Measurements from ENCODE around the gene ADPRHL1.
A peak's percentile ranks its signal among the peaks of the same experiment; 100 is the strongest.
"Not testable (repeated sequence)": the region's sequence is repeated elsewhere in the genome, so short reads cannot be mapped to it uniquely, and the experiment has no call there.

ADPRHL1 gene

DNA sequence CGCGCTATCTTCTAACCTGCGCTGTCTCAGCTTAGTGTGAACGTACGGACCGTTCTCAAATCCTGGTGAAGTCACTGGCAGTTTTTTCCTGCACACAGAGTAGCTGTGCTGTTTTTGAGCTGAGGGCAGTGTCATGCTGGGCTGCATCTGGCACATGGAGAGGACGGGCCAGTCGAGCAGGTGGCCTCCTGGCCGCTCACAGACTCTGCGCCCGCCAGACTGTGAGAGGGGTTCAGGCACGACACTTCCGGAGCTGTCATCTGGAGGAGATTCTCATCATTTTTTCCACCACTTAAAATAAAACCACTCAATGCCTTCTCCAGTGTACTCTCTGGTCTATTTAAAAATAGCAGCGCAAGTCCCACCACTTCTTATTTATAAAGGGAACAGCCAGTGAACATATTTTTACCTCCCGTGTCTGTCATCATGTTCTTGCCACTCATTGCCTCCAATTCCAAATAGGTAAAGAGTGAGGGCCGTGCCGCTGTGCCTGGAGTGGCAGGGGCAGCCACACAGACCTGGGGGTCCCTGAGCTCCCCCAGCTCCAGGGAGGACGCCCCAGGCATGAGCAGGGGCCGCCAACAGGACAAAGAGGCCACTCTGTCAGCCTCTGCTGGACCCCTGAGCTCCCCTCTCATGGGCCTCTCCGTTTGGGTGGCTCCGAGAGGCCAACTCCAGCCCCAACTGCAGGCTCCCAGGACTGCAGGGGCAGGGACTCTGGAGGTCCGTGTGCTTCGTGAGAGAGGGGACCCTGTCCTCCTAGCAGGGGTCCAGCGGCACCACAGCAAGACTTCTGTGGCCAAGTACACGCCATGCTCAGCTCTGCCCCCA, 52.5 kb downstream of the ADPRHL1 start:
- no peak for DNase-seq

DNA sequence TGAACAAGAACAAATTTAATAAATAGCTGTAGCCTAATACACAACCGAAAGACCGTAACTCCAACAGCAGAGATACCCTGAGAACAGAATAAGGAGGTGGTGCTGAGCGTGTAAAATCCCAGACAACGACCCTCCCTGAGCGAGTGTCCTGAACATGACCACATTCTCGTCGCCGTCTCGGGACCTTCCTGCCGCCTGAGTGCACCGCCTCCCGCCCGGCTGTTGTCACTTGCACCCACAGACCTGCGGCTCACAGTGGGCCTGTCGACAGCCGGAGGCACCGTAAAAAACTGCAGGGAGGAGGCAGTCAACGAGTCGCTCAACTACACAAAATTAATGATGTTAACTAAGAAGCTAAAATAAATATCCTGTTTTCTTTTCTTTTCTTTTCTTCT, 53.5 kb downstream of the ADPRHL1 start:
- DNase-seq = no peak

GRCh38 chr13:113398963-113399754, 54.1 kb downstream of the ADPRHL1 start:
- no peak for DNase-seq

DNA sequence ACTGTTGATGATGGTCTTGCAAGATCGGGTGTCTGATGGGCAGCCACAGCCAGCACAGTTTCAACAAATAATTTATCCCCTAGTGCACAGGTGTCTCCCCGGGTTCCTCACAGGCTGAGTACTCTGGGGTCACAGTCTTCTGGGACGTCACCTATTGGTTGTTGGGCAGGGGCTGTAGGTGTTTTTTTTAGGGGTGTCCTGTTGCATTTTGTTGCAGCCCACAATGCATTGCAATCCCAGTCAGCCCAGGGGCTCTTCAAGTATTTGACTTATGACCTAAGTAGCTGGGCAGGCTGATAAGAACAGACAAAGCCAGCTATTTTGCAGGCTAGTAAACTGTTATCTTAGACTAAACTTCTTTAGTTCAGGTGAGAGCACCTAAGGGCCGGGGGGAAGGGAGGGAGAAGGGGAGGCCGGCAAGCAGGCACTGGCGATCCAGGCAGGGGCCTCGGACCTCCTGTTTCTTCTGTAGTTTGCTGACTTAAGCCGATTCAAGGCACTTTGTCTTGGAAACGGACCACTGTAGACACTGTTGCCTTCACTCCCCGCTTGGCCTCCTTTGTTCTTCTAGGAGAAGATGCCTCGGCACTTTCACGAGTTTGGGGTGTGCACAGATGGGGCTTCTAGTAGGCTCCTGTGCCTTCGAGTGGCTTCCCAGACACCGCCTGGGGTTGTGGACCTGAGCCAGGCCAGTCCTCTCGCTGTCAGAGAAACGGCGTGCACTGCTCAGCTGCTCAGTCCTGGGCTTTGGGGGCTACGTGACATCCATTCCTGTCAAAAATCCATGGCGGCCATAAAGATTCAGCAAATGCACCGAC, 55.5 kb downstream of the ADPRHL1 start:
- DNase-seq = no peak

DNA sequence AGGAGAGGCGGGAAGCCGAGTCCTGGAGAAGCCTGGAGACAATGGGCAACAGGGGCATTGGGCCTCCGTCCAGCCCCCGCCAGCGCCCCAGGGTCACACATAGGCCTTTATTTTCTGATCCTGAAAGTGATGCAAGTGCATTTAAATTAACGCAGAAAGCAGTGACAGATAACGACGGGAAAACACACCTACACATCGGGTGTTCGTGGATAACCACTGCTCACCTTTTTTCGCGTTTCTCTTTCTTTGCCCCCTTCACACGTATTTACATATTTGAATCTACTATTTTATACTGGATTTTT, 59.0 kb downstream of the ADPRHL1 start:
- no peak for DNase-seq

- DNase-seq = peak; percentile 15
Measured at GRCh38 chr13:113393563-113394338, 59.5 kb downstream of the ADPRHL1 start.

GRCh38 chr13:113393226-113393562, 60.1 kb downstream of the ADPRHL1 start:
- no peak for DNase-seq

DNA sequence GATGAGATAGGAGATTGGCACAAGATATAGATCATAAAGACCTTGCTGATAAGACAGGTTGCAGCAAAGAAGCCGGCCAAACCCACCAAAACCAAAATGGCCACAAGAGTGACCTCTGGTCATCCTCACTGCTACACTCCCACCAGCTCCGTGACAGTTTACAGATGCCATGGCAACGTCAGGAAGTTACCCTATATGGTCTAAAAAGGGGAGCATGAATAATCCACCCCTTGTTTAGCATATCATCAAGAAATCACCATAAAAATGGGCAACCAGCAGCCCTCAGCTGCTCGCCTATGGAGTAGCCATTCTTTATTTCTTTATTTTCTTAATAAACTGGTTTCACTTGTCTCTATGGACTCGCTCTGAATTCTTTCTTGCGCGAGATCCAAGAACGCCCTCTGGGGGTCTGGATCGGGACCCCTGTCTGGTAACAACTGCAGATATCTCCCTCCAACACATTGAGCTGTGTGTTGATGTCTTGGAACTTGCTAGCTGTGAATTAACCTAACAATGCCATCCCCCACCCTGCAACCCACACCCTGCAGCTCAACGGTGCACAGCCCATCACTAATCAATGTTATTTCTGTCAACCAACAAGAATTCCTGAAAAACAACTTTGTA, 62.3 kb downstream of the ADPRHL1 start:
- DNase-seq = no peak

DNA sequence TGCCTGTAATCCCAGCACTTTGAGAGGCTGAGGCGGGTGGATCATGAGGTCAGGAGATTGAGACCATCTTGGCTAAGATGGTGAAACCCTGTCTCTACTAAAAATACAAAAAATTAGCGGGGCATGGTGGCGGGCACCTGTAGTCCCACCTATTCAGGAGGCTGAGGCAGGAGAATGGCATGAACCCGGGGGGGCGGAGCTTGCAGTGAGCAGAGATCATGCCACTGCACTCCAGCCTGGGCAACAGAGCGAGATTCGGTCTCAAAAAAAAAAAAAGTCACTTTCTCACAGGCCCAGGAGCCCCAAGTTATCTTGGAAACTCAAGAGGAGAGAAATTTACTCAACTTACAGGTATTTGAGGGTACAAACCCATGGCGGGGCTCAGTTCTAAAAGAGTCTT, 63.7 kb downstream of the ADPRHL1 start:
- DNase-seq = not testable (repeated sequence)

DNA sequence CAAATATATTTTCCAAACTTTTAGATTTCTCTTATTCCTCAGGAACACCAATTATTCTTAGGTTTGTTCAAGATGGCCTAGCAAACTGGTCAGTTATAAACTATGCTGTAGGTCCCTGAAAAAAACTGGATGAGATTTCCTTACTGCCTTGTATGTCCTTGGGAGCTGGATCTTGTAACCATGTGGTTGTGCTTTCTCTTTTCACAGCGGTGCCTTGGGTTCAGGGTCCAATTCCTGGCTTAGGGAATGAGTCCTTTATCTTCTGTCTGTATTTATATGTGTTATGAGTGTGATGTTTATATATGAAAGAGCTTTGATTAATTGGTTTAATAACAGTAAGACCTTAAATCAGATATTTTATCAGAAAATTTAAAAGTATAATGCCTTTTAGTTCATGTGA, 65.9 kb downstream of the ADPRHL1 start:
- no peak for DNase-seq

GRCh38 chr13:113383089-113383488, 70.2 kb downstream of the ADPRHL1 start:
- DNase-seq = no peak

DNA sequence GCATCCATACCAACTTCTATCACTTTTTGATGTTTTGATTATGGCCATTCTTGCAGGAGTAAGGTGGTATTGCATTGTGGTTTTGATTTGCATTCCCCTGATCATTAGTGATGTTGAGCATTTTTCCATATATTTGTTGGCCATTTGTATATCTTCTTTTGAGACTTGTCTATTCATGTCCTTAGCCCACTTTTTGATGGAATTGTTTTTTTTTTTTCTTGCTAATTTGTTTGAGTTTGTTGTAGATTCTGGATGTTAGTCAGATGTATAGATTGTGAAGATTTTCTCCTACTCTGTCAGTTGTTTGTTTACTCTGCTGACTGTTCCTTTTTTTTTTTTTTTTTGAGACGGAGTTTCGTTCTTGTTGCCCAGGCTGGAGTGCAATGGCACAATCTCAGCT, 70.7 kb downstream of the ADPRHL1 start:
- not testable (repeated sequence) for DNase-seq

GRCh38 chr13:113378825-113379224, 74.5 kb downstream of the ADPRHL1 start:
- no peak for DNase-seq

- no peak for DNase-seq
Measured at GRCh38 chr13:113374511-113375175, 78.6 kb downstream of the ADPRHL1 start.

DNA sequence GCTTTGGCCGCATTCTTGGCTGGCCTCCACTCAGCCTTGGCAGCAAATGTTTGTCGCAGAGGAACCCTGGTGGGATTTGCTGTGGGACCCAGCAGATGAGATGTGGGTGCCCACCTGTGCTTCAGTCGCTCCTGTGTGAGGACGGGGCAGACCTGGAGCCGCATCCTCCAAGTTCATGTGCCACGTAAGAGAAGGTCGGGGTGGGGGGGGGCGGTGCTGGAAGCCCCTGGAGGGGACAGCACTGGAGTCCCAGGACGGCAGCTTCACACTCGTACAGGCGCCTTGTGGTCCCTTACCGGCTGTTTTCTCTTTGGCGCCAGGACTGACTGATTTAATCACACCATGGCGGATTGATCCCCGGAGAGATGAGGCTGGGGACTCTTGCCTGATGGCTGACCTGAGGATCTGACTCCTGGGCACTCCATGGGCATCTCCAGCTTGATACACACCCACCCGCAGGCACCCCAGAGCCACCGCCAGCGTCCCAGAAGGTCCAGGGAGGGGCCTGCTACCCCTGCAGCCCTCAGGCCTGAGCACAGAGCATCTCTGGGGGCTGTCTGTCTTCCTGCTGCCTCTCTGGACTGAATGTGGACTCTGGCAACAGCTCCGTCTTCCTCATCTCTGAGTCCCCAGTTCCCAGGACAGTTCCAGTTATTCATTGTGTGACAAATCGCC, 79.3 kb downstream of the ADPRHL1 start:
- no peak for DNase-seq

GRCh38 chr13:113371701-113372100, 81.6 kb downstream of the ADPRHL1 start:
- not testable (repeated sequence) for DNase-seq

GRCh38 chr13:113371061-113371460, 82.2 kb downstream of the ADPRHL1 start:
- no peak for DNase-seq

GRCh38 chr13:113369881-113370280, 83.4 kb downstream of the ADPRHL1 start:
- DNase-seq = no peak

- no peak for DNase-seq
Measured at GRCh38 chr13:113369189-113369588, 84.1 kb downstream of the ADPRHL1 start.

GRCh38 chr13:113368353-113368752, 84.9 kb downstream of the ADPRHL1 start:
- DNase-seq = not testable (repeated sequence)

GRCh38 chr13:113367771-113368170, 85.5 kb downstream of the ADPRHL1 start:
- DNase-seq = no peak

Measured in NCI-H187 treated with DMSO at 0.1 percent for 48 hours (cell line).